ENCODE measurements around the gene ORM2.

DNA sequence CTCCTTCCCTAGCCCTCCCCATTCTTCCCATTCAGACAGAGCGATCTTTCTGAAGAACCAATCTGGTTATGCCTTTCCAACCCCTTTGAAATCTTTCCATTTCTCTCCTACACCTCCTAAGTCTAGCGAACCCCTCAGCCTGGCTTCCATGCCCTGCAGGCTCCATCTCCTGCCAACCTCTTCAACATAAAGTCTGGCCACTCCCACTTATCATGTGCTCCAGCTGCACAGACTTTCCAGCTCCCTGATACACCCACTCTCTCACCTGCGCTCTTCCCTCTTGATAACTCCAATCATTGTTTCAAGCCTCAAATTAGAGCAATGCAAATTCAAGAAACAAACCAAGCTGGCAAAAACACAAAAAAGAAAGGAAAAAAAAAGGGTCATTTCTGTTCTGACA, 10.5 kb upstream of the ORM2 start:
- TF ChIP-seq POLR2A (IDR thresholded peaks at IDR 0.05), result no peak
- TF ChIP-seq, protein P1, sequence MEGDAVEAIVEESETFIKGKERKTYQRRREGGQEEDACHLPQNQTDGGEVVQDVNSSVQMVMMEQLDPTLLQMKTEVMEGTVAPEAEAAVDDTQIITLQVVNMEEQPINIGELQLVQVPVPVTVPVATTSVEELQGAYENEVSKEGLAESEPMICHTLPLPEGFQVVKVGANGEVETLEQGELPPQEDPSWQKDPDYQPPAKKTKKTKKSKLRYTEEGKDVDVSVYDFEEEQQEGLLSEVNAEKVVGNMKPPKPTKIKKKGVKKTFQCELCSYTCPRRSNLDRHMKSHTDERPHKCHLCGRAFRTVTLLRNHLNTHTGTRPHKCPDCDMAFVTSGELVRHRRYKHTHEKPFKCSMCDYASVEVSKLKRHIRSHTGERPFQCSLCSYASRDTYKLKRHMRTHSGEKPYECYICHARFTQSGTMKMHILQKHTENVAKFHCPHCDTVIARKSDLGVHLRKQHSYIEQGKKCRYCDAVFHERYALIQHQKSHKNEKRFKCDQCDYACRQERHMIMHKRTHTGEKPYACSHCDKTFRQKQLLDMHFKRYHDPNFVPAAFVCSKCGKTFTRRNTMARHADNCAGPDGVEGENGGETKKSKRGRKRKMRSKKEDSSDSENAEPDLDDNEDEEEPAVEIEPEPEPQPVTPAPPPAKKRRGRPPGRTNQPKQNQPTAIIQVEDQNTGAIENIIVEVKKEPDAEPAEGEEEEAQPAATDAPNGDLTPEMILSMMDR (IDR thresholded peaks at IDR 0.05), result no peak
